Measurements from ENCODE around the gene CST5.

Gene CST5

GRCh38 chr20:23923891-23924435 lies 44.4 kb upstream of the CST5 start:
- no peak for TF ChIP-seq CTCF (IDR thresholded peaks at IDR 0.05)

GRCh38 chr20:23923311-23923710 lies 43.8 kb upstream of the CST5 start:
- no peak for TF ChIP-seq CTCF (IDR thresholded peaks at IDR 0.05)

- no peak for TF ChIP-seq CTCF (IDR thresholded peaks at IDR 0.05)
Measured at GRCh38 chr20:23920408-23921325, 41.1 kb upstream of the CST5 start.

- TF ChIP-seq CTCF (IDR thresholded peaks at IDR 0.05), result no peak
Measured at GRCh38 chr20:23918896-23919295, 39.3 kb upstream of the CST5 start.

- TF ChIP-seq CTCF (IDR thresholded peaks at IDR 0.05), result no peak
Measured at GRCh38 chr20:23918101-23918862, 38.7 kb upstream of the CST5 start.

GRCh38 chr20:23917024-23917725 lies 37.6 kb upstream of the CST5 start:
- no peak for TF ChIP-seq CTCF (IDR thresholded peaks at IDR 0.05)

- no peak for TF ChIP-seq CTCF (IDR thresholded peaks at IDR 0.05)
Measured at GRCh38 chr20:23915844-23916243, 36.3 kb upstream of the CST5 start.
